Smooth muscle cell (in vitro differentiated cells): ENCODE measurements around the gene KCNJ12. TPM values are rescaled to one million over a fixed set of nuclear protein-coding genes. Genes with fewer than 3 reads are reported as not detected.
"Not testable (repeated sequence)": the region's sequence is repeated elsewhere in the genome, so short reads cannot be mapped to it uniquely, and the experiment has no call there.

Source experiments
- DNase-seq: peaks from one replicate; lab custom pipeline; 2025; ENCODE audit not compliant: unreplicated experiment; lab: John Stamatoyannopoulos, UW
- H2AFZ ChIP-seq: fragments of 200-600 bp; sonication (generic); 2 replicates; pipeline ENCODE4 v1.6.0; 2016; ENCODE audit warnings: antibody characterized with exemption, low read depth, mild to moderate bottlenecking
- H3F3A ChIP-seq: fragments of 200-600 bp; sonication (generic); 2 replicates; pipeline ENCODE4 v1.6.0; 2017; ENCODE audit warnings: antibody characterized with exemption, low read depth
- H3K27ac ChIP-seq: fragments of 200-600 bp; sonication (generic); 2 replicates; pipeline ENCODE4 v1.5.1; 2016; ENCODE audit warnings: low read depth, mild to moderate bottlenecking
- H3K27me3 ChIP-seq: fragments of 200-600 bp; sonication (generic); 2 replicates; pipeline ENCODE4 v1.6.1; 2016; ENCODE audit warnings: low read depth, mild to moderate bottlenecking
- H3K36me3 ChIP-seq: fragments of 200-600 bp; sonication (generic); 2 replicates; pipeline ENCODE4 v1.5.1; 2016; ENCODE audit warnings: low read depth
- H3K4me1 ChIP-seq: fragments of 200-600 bp; sonication (generic); 2 replicates; pipeline ENCODE4 v1.5.1; 2016; ENCODE audit warnings: low read depth
- H3K4me2 ChIP-seq: fragments of 200-600 bp; sonication (generic); 2 replicates; pipeline ENCODE4 v1.6.0; 2016; ENCODE audit warnings: mild to moderate bottlenecking
- H3K4me3 ChIP-seq: fragments of 200-600 bp; sonication (generic); 2 replicates; pipeline ENCODE4 v1.5.1; 2016; ENCODE audit warnings: mild to moderate bottlenecking
- H3K79me2 ChIP-seq: fragments of 200-600 bp; sonication (generic); 2 replicates; pipeline ENCODE4 v1.6.0; 2016; ENCODE audit warnings: low read depth, mild to moderate bottlenecking
- H3K9ac ChIP-seq: fragments of 200-600 bp; sonication (generic); 2 replicates; pipeline ENCODE4 v1.6.0; 2016; ENCODE audit warnings: low read depth
- H3K9me3 ChIP-seq: fragments of 200-600 bp; sonication (generic); replicated peaks from 2 replicates; pipeline ENCODE4 v1.5.1; 2016; ENCODE audit warnings: low read depth
- H4K20me1 ChIP-seq: fragments of 200-600 bp; sonication (generic); 2 replicates; pipeline ENCODE4 v1.6.0; 2016; ENCODE audit warnings: low read depth
- WGBS: methylation state at CpG from one replicate; pipeline ENCODE4 v1.1.7; 2016; ENCODE audit warnings: low lambda C conversion rate; 5-methylcytosine and 5-hydroxymethylcytosine counted together
- polyA plus RNA-seq: library from polyadenylated mRNA; unstranded; fragments of >200 nt; fragmentation: Nextera tagmentation; extraction: Ambion mirVana; gene quantifications from 2 replicates; pipeline ENCODE4 v1.2.1, GENCODE V29; 2016
- total RNA-seq: library from RNA; depleted of rRNA; stranded (reverse); fragments of >200 nt; gene quantifications from 2 replicates; pipeline ENCODE4 v1.2.3, GENCODE V29; 2014
- TF ChIP-seq, protein P1 (sequence below): fragments of 200-600 bp; sonication (generic); IDR thresholded peaks from 2 replicates; pipeline ENCODE4 v1.5.1; 2017; ENCODE audit warnings: borderline replicate concordance, mild to moderate bottlenecking, antibody characterized with exemption; ENCODE audit not compliant: insufficient read depth, poor library complexity, severe bottlenecking

KCNJ12 gene
- total RNA-seq (0.04 TPM in 2 replicates), polyA plus RNA-seq (0.18 and 1.0 TPM in 2 replicates)

DNA sequence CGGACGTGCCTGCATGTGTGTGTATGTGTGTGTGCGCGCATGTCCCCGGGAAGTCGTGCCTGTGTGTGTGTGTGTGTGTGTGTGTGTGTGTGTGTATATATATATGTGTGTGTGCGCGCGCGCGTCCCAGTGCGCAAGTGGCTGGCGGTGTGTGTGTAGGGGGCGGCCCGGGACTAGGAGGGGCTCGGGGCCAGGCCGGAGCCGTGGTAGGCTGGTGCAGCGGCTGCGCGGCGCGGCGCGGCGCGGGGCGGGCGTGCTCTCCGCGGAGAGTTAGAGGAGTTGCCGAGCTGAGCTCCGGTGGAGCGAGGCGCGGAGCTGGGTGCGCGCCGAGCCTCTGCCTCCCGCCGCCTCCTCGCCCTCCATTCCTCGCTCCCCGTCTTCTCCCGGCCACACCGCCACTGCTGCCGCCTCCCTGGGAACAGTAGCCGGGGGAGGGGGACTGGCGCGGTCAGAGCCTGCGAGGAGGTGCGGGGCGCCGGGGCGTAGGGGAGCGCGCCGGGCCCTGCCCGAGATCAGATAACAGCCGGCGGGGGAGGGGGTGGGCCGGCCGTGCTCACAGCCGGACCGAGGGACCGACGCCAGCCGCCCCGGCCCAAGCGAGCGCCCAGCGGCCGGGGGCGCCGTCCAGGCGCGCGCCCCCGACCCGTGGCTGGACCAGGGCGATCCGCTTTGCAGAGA lies at the start of gene KCNJ12:
TSS of gene KCNJ12 (plus strand) at position 277 of the 678 bp plus-strand sequence. CDS start 38,986 bp downstream, outside the sequence.
- Histone ChIP-seq H3K9ac (no peak within 1 kb of the TSS), H3K27me3 (peaks cover 43% of the 10 kb centered on the region), H3K4me1 (peaks cover 12% of the 10 kb centered on the region), H3K4me2 (peak within 1 kb of the TSS; percentile 94), H3K36me3 (no peaks in the 10 kb centered on the region), H3K4me3 (peak within 1 kb of the TSS; percentile 57), H3K9me3 (no peaks in the 10 kb centered on the region), H4K20me1 (no peaks in the 10 kb centered on the region), H3K27ac (no peak within 1 kb of the TSS), H3F3A (no peaks in the 10 kb centered on the region), H3K79me2 (no peaks in the 10 kb centered on the region), H2AFZ (peak within 1 kb of the TSS; percentile 75)
- WGBS = 13% methylated on average over 27 of the region's 82 CpGs
- no peak for DNase-seq
- TF ChIP-seq, protein P1, sequence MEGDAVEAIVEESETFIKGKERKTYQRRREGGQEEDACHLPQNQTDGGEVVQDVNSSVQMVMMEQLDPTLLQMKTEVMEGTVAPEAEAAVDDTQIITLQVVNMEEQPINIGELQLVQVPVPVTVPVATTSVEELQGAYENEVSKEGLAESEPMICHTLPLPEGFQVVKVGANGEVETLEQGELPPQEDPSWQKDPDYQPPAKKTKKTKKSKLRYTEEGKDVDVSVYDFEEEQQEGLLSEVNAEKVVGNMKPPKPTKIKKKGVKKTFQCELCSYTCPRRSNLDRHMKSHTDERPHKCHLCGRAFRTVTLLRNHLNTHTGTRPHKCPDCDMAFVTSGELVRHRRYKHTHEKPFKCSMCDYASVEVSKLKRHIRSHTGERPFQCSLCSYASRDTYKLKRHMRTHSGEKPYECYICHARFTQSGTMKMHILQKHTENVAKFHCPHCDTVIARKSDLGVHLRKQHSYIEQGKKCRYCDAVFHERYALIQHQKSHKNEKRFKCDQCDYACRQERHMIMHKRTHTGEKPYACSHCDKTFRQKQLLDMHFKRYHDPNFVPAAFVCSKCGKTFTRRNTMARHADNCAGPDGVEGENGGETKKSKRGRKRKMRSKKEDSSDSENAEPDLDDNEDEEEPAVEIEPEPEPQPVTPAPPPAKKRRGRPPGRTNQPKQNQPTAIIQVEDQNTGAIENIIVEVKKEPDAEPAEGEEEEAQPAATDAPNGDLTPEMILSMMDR = no peak

DNA sequence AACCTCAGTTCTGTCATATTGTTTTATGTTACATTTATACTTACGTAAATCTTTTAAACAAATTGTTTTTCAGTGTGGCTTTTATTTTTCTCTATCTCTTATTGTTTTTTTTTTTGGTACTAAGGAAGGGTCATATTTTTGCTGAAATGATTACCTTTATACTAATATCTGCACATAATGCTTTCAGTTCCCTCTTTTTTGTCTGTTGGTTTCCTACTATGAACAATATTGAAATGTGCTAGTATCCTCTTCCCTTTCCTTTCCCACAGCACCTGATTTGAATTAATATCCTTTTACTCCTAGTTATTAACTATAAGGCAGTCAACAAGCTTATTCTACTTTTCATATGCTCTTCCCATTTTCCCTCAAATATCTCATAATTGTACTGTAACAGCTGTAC lies 48.2 kb upstream of the KCNJ12 start:
- H4K20me1 ChIP-seq, H3K4me1 ChIP-seq, H3K9ac ChIP-seq, DNase-seq, H3K4me2 ChIP-seq, H3K27me3 ChIP-seq, H3K27ac ChIP-seq, H3K9me3 ChIP-seq, H3F3A ChIP-seq, H2AFZ ChIP-seq, H3K79me2 ChIP-seq, H3K36me3 ChIP-seq, H3K4me3 ChIP-seq: not testable (repeated sequence)
- WGBS = 63% methylated on average over 1 of the region's 1 CpG

DNA sequence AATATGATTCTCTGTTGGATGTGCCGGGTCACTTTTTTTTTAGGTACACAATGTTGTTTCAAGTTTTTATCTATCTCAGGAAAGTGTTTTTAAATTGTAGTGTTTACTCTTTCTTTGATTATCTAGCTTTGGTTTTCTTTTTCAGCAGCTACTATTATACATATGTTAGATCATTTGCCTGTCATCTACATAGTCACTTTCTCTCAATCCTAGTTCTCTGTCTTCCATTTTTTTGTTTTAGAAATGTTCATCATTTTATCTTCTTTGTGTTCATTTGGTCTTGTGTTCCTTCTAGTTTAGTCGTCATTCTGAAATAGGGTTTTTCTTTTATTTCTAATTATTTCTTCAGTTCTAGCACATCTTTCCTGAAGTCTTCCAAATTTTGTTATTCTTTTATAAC lies 47.4 kb upstream of the KCNJ12 start:
- not testable (repeated sequence) for H3K9me3 ChIP-seq, H3K79me2 ChIP-seq, H3K27me3 ChIP-seq, H2AFZ ChIP-seq, H3K4me1 ChIP-seq, H4K20me1 ChIP-seq, H3K27ac ChIP-seq, H3K4me2 ChIP-seq, H3K36me3 ChIP-seq, DNase-seq, H3K9ac ChIP-seq, H3F3A ChIP-seq, H3K4me3 ChIP-seq
- 75% methylated on average over 2 of the region's 2 CpGs for WGBS

DNA sequence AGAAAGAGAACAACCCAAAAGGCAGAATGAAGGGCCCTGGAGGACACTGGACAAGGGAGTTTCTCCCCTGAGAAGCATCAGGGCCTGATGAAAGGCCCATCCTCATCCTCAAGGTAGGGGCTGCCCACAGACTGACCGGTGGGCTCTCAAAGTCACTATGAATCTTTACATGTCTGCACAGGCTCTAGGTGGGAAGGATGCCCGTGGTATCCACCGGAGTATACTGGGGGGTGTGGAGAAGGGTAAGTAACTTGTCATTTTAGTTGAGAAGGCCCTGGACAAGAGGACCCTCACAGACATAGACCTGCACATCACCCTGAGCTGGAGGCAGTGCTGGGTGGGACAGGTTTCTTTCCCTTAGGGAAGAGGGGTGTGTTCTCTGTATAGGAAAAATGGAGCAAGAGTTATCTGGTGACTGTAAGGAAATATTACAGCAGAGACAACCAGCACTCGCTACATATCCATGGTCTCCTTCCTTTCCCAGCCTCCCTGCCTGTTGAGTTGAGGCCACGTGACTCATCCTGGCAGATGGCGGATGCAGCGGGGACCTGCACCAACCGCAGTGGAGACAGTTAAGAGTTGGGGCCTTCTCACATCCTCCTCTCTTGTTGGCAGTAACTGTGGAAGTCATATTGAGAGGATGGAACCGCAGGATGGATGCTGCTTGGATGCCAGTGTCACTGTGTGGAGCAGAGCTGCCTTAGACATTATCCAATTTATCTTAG lies 45.6 kb upstream of the KCNJ12 start:
- Histone ChIP-seq H3F3A (no peaks in the 10 kb centered on the region), H3K79me2 (no peaks in the 10 kb centered on the region), H4K20me1 (no peaks in the 10 kb centered on the region), H3K9me3 (no peaks in the 10 kb centered on the region), H2AFZ (no peak overlapping the region), H3K27me3 (no peaks in the 10 kb centered on the region), H3K27ac (no peak overlapping the region), H3K4me2 (no peak overlapping the region), H3K4me1 (no peaks in the 10 kb centered on the region), H3K36me3 (no peaks in the 10 kb centered on the region), H3K9ac (no peak overlapping the region), H3K4me3 (no peak overlapping the region)
- no peak for DNase-seq
- WGBS = 84% methylated on average over 9 of the region's 9 CpGs
- TF ChIP-seq, protein P1 = no peak

DNA sequence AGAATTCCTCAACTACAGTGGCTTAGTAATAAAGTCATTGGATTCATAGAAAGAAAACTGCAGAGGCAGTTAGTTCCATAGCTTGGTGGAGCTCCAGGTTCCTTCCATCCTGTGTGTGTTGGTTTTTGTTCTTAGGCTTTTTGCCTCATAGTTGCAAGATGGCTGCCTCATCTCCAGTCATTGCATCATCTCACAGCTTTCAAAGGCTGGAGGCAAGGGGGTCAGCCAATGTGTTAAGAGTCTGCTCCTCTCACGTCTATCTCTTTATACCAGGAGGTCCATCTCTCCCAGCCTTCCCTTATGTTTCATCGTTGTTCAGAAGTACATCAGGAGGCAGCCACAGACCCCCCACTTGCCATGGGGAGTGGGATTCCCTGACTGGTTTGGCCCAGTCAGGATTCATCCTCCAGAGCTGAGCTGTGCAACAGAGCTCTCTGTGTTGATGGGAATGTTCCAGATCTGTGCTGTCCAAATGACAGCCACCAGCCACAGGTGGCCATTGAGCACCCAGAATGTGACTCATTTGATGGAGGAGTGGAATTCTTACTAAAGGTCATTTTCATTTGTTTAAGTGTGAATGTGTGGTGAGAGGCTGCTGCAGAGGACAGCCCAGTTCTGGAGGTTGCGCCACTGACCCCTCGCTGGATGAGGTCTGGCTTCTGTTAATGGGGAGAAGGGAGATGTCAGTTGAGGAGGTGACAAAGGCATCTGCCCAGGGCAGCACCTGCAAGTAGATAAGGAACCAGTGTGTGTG lies 39.4 kb upstream of the KCNJ12 start:
- not testable (repeated sequence) for H3K27ac ChIP-seq, H3K36me3 ChIP-seq
- 78% methylated on average over 4 of the region's 4 CpGs for WGBS

DNA sequence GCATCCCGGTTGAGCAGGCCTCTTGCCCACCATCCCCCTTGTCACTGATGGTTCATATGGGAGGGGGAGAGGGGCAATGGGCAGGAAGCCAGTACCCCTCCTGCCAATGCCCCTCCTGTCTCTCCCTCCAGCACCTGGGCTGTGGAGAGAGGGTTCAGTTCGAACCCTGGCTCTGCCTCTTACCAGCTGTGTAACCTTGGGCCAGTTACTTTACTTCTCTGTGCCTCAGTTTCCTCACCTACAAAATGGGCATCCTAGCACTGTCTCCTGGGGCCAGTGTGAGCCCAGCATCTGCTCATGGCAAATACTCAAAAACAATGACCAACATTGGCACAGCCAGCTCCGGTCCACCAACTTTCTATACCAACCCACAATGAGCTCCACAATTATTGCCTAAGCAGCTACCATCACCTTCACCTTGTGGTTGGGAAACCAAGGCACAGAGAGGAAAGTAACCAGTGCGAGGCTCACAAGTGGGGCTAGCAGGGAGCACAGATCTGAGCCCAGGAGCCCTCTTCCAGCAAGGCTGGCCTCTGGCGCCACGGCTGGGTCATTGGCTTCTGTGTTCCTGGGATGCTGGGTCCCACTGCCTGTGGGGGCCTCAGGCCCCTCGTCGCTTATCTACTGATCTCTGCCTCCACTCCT lies 38.1 kb upstream of the KCNJ12 start:
- H4K20me1 ChIP-seq, H3K9me3 ChIP-seq, H3K4me3 ChIP-seq, H2AFZ ChIP-seq, H3K9ac ChIP-seq, H3K79me2 ChIP-seq, H3K27me3 ChIP-seq, H3K4me2 ChIP-seq, H3F3A ChIP-seq, H3K36me3 ChIP-seq, H3K27ac ChIP-seq, H3K4me1 ChIP-seq, DNase-seq: not testable (repeated sequence)
- 71% methylated on average over 8 of the region's 8 CpGs for WGBS

More for the DNA sequence above, 39.4 kb upstream of the KCNJ12 start:
- not testable (repeated sequence) for DNase-seq, H4K20me1 ChIP-seq, H3K4me1 ChIP-seq, H3K4me3 ChIP-seq, H3K9me3 ChIP-seq, H3K79me2 ChIP-seq, H3K9ac ChIP-seq, H2AFZ ChIP-seq, H3F3A ChIP-seq, H3K4me2 ChIP-seq, H3K27me3 ChIP-seq
